Bronchial epithelial cell (primary cell): ENCODE measurements around the gene MUC20. TPM values are rescaled to one million over a fixed set of nuclear protein-coding genes. Genes with fewer than 3 reads are reported as not detected.
"Not testable (repeated sequence)": the region's sequence is repeated elsewhere in the genome, so short reads cannot be mapped to it uniquely, and the experiment has no call there.

Source experiments
- DNase-seq: peaks from one replicate; pipeline ENCODE4 v3.0.0-alpha.2; 2010; ENCODE audit warnings: low read depth
- FAIRE-seq: peaks from 2 replicates; lab custom pipeline; 2011; peaks lifted over from hg19 to GRCh38; lab: Jason Lieb, UNC
- H3K27me3 ChIP-seq: 2 replicates; pipeline ENCODE4 v1.5.1; 2011; ENCODE audit warnings: low read length; ENCODE audit not compliant: control insufficient read depth, insufficient read depth
- H3K36me3 ChIP-seq: 2 replicates; pipeline ENCODE4 v1.5.1; 2011; ENCODE audit warnings: low read length; ENCODE audit not compliant: control insufficient read depth, insufficient read depth
- H3K4me3 ChIP-seq: 2 replicates; pipeline ENCODE4 v1.5.1; 2011; ENCODE audit warnings: mild to moderate bottlenecking, low read depth, low read length, control low read depth
- total RNA-seq: library from RNA; depleted of rRNA; stranded (reverse); fragments of >200 nt; gene quantifications from 2 replicates; pipeline ENCODE4 v1.2.1, GENCODE V29; 2014

The MUC20 gene
- total RNA-seq, result 1.6 and 6.8 TPM in 2 replicates

- Histone ChIP-seq H3K27me3 (peaks cover 12% of the 10 kb centered on the region), H3K4me3 (peak within 1 kb of the TSS; percentile 10)
- not testable (repeated sequence) for DNase-seq, H3K36me3 ChIP-seq
- FAIRE-seq, result peak; percentile 73
Observed at GRCh38 chr3:195720831-195721506, at the start of gene MUC20. Gene MUC20, plus strand, starts transcription at chr3:195720978. Its CDS starts 30 bp downstream, at chr3:195721008.

- not testable (repeated sequence) for H3K27me3 ChIP-seq, FAIRE-seq
Observed at GRCh38 chr3:195671283-195671682, 49.5 kb upstream of the MUC20 start.

GRCh38 chr3:195673711-195674110 is 47.1 kb upstream of the MUC20 start:
- DNase-seq, H3K36me3 ChIP-seq, H3K27me3 ChIP-seq, FAIRE-seq, H3K4me3 ChIP-seq: not testable (repeated sequence)

More at GRCh38 chr3:195671283-195671682, 49.5 kb upstream of the MUC20 start:
- H3K36me3 ChIP-seq, H3K4me3 ChIP-seq, DNase-seq: not testable (repeated sequence)

GRCh38 chr3:195678391-195679015 is 42.3 kb upstream of the MUC20 start:
- not testable (repeated sequence) for DNase-seq, H3K36me3 ChIP-seq, H3K27me3 ChIP-seq, H3K4me3 ChIP-seq, FAIRE-seq

- not testable (repeated sequence) for H3K27me3 ChIP-seq, H3K36me3 ChIP-seq, FAIRE-seq, DNase-seq, H3K4me3 ChIP-seq
Observed at GRCh38 chr3:195680690-195681089, 40.1 kb upstream of the MUC20 start.

GRCh38 chr3:195681458-195682103 is 39.2 kb upstream of the MUC20 start:
- H3K27me3 ChIP-seq, FAIRE-seq, H3K36me3 ChIP-seq, DNase-seq, H3K4me3 ChIP-seq: not testable (repeated sequence)

- not testable (repeated sequence) for FAIRE-seq, H3K36me3 ChIP-seq, H3K4me3 ChIP-seq, H3K27me3 ChIP-seq
- peak; percentile 56 for DNase-seq
Observed at GRCh38 chr3:195682104-195682742, 38.6 kb upstream of the MUC20 start.

GRCh38 chr3:195683722-195684526 is 36.9 kb upstream of the MUC20 start:
- FAIRE-seq, DNase-seq: not testable (repeated sequence)

GRCh38 chr3:195684527-195685257 is 36.1 kb upstream of the MUC20 start:
- not testable (repeated sequence) for DNase-seq, H3K36me3 ChIP-seq, H3K27me3 ChIP-seq, FAIRE-seq, H3K4me3 ChIP-seq

More at GRCh38 chr3:195683722-195684526, 36.9 kb upstream of the MUC20 start:
- H3K4me3 ChIP-seq, H3K27me3 ChIP-seq, H3K36me3 ChIP-seq: not testable (repeated sequence)

GRCh38 chr3:195686537-195687208 is 34.1 kb upstream of the MUC20 start:
- FAIRE-seq, H3K4me3 ChIP-seq, H3K27me3 ChIP-seq, DNase-seq, H3K36me3 ChIP-seq: not testable (repeated sequence)

GRCh38 chr3:195687209-195687760 is 33.5 kb upstream of the MUC20 start:
- peak; percentile 40 for DNase-seq
- not testable (repeated sequence) for H3K4me3 ChIP-seq, FAIRE-seq, H3K27me3 ChIP-seq, H3K36me3 ChIP-seq

- not testable (repeated sequence) for FAIRE-seq, H3K27me3 ChIP-seq, H3K4me3 ChIP-seq, H3K36me3 ChIP-seq, DNase-seq
Observed at GRCh38 chr3:195688471-195689183, 32.2 kb upstream of the MUC20 start.
